HL-60 (cell line): Measurements from ENCODE around the gene ZNF200.
A peak's percentile ranks its signal among the peaks of the same experiment; 100 is the strongest.

Experiments used
- DNase-seq, 2 experiments: peaks; one replicate each; pipeline ENCODE4 v3.0.0-alpha.2; 2010 to 2020; ENCODE audit warnings: low read depth in 1 of 2, low spot score in 1 of 2
- H3K27ac ChIP-seq: fragments of 250-450 bp; sonication (Bioruptor Pico); replicated peaks from 2 replicates; pipeline ENCODE4 v1.5.1; 2020; ENCODE audit warnings: mild to moderate bottlenecking, moderate library complexity
- H3K27me3 ChIP-seq: fragments of 250-450 bp; sonication (Bioruptor Pico); 2 replicates; pipeline ENCODE4 v1.5.1; 2021; ENCODE audit warnings: mild to moderate bottlenecking, moderate library complexity; ENCODE audit not compliant: insufficient read depth, poor library complexity, severe bottlenecking
- H3K4me3 ChIP-seq: replicated peaks from 2 replicates; pipeline ENCODE4 v1.5.1; 2011; ENCODE audit warnings: mild to moderate bottlenecking, control low read depth, low read length; ENCODE audit not compliant: insufficient read depth
- GABPA ChIP-seq: IDR thresholded peaks from 2 replicates; pipeline ENCODE4 v1.6.1; 2012; ENCODE audit warnings: low read depth
- POLR2AphosphoS5 ChIP-seq: IDR thresholded peaks from 2 replicates; pipeline ENCODE4 v1.6.1; 2012; ENCODE audit warnings: low read depth
- SPI1 ChIP-seq: IDR thresholded peaks from 2 replicates; pipeline ENCODE4 v1.6.1; 2012; ENCODE audit warnings: low read depth, mild to moderate bottlenecking, borderline replicate concordance
- TF ChIP-seq, protein P1 (sequence below): IDR thresholded peaks from 2 replicates; pipeline ENCODE4 v1.6.1; 2012; ENCODE audit warnings: low read depth; ENCODE audit not compliant: insufficient replicate concordance
- TF ChIP-seq, protein P2 (sequence below): IDR thresholded peaks from one replicate; pipeline ENCODE4 v1.5.1; 2011; ENCODE audit warnings: low read length, control low read depth, inconsistent platforms; ENCODE audit not compliant: insufficient read depth

Gene ZNF200

DNA sequence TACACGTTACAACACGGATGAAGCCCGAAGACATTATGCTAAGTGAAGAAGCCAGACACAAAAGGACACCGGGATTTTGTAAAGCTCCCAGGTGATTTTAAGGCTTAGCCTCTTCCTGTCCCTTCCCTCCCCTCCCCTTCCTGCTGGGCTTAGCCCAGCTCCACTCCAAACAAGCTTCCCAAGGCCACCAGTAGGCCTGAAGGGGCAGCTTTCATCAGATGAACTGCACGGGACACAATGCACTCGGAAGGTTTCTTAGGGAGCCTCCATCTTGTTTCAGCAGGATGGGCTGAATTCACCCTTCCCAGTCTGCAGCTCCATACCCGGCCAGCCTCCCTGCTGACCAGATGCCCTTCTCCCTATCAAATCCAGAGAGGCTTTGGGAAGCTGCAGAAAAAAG lies 11.0 kb upstream of the ZNF200 start:
- DNase-seq: no peak
- no peak overlapping the region for H3K27ac ChIP-seq
- TF ChIP-seq, protein P1, sequence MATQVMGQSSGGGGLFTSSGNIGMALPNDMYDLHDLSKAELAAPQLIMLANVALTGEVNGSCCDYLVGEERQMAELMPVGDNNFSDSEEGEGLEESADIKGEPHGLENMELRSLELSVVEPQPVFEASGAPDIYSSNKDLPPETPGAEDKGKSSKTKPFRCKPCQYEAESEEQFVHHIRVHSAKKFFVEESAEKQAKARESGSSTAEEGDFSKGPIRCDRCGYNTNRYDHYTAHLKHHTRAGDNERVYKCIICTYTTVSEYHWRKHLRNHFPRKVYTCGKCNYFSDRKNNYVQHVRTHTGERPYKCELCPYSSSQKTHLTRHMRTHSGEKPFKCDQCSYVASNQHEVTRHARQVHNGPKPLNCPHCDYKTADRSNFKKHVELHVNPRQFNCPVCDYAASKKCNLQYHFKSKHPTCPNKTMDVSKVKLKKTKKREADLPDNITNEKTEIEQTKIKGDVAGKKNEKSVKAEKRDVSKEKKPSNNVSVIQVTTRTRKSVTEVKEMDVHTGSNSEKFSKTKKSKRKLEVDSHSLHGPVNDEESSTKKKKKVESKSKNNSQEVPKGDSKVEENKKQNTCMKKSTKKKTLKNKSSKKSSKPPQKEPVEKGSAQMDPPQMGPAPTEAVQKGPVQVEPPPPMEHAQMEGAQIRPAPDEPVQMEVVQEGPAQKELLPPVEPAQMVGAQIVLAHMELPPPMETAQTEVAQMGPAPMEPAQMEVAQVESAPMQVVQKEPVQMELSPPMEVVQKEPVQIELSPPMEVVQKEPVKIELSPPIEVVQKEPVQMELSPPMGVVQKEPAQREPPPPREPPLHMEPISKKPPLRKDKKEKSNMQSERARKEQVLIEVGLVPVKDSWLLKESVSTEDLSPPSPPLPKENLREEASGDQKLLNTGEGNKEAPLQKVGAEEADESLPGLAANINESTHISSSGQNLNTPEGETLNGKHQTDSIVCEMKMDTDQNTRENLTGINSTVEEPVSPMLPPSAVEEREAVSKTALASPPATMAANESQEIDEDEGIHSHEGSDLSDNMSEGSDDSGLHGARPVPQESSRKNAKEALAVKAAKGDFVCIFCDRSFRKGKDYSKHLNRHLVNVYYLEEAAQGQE: no peak
- TF ChIP-seq SPI1: no peak
- no peaks in the 10 kb centered on the region for H3K27me3 ChIP-seq
- H3K4me3 ChIP-seq: no peak overlapping the region

DNA sequence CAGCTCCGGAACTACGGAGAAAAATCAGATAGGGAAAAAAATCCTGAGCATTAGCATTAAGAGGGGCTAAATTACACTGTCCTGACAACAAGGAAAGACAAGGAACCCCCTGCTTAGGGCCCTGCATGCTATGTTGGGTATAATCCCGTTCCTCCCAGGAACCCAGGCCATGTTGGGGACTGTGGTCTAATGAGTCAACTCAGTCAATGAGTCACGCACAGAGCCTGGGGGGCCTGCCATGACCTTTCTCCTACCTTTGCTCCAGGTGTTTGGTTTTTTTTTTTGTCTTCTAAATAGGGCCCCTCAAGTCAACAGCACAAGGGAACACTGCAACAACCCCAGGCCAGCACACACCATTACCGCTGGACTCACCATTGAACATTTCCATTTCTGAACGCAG lies 8.9 kb upstream of the ZNF200 start:
- TF ChIP-seq POLR2AphosphoS5: no peak
- no peak overlapping the region for H3K4me3 ChIP-seq
- H3K27ac ChIP-seq: no peak overlapping the region
- DNase-seq: no peak
- H3K27me3 ChIP-seq: no peaks in the 10 kb centered on the region

DNA sequence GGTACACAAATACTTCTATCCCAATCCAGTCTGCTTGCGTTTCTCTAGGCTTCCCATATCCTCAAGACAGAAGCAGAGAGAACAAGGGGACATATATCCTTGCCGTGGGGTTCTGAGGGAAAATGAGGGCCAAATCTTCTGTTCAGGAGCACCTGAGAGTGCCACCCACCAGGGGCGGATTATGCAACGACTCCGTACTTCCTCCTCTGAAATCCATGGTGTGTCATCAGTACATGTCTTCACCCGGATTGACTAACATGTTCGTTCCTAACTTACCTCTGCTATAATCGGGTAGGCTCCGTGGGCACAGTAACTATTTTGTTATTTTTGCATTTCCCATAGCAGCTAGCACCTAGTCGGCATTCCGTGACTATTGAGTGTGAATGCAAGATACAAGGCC lies 7.8 kb upstream of the ZNF200 start:
- Histone ChIP-seq H3K4me3 (no peak overlapping the region), H3K27ac (peak overlapping the region; percentile 37), H3K27me3 (no peaks in the 10 kb centered on the region)
- 0 out of 2 replicates have a peak, but pooled peaks have one; percentile 26 for TF ChIP-seq POLR2AphosphoS5
- TF ChIP-seq, protein P1: no peak
- TF ChIP-seq GABPA: no peak
- peak; percentile 35; the same call in 1 of the 2 replicates for TF ChIP-seq SPI1
- TF ChIP-seq, protein P2, sequence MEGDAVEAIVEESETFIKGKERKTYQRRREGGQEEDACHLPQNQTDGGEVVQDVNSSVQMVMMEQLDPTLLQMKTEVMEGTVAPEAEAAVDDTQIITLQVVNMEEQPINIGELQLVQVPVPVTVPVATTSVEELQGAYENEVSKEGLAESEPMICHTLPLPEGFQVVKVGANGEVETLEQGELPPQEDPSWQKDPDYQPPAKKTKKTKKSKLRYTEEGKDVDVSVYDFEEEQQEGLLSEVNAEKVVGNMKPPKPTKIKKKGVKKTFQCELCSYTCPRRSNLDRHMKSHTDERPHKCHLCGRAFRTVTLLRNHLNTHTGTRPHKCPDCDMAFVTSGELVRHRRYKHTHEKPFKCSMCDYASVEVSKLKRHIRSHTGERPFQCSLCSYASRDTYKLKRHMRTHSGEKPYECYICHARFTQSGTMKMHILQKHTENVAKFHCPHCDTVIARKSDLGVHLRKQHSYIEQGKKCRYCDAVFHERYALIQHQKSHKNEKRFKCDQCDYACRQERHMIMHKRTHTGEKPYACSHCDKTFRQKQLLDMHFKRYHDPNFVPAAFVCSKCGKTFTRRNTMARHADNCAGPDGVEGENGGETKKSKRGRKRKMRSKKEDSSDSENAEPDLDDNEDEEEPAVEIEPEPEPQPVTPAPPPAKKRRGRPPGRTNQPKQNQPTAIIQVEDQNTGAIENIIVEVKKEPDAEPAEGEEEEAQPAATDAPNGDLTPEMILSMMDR: no peak
- peak; percentile 83 to 91 for DNase-seq

DNA sequence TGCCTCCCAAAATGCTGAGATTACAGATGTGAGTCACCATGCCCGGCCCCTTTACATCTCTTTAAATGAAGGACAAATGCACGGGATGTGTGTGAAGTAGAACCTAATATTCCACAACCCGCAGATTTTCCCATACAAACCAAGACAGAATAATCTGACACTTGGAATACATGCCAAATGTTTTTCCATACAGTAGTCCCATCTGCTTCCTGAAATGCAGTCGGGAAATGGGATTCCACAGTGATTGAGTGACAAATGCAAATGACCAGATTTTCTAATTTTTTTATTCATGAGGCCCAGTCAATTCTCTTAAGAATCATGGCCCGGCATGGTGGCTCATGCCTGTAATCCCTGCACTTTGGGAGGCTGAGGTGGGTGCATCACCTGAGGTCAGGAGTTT lies 6.8 kb upstream of the ZNF200 start:
- H3K27me3 ChIP-seq: no peaks in the 10 kb centered on the region
- DNase-seq: no peak
- H3K27ac ChIP-seq: no peak overlapping the region
- TF ChIP-seq SPI1: no peak
- TF ChIP-seq GABPA: no peak
- TF ChIP-seq, protein P2: no peak
- TF ChIP-seq, protein P1: no peak
- no peak for TF ChIP-seq POLR2AphosphoS5
- H3K4me3 ChIP-seq: no peak overlapping the region
